HepG2 (cell line): ENCODE results near the gene TPBGL. TPM values are rescaled to one million over a fixed set of nuclear protein-coding genes. Genes with fewer than 3 reads are reported as not detected.

Experiments used
- ATAC-seq: fragments of 200-7000 bp; cut with Tn5 transposase; 3 replicates; pipeline ENCODE4 v1.9.1; 2020; ENCODE audit warnings: mild to moderate bottlenecking, moderate library complexity
- BruUV-seq: library from RNA; stranded (reverse); fragments of 400-500 nt; replicated peaks from 2 replicates; lab custom pipeline; 2021; lab: Mats Ljungman, UMichigan
- CTCF ChIA-PET: fragments of 300-600 bp; formaldehyde crosslinking; extraction: SDS; loops from one replicate; lab custom pipeline; 2021; ENCODE audit warnings: low total read pairs, inconsistent platforms, low intra/inter-chr PET ratio; lab: Yijun Ruan, JAX
- POLR2A ChIA-PET: fragments of 350-600 bp; sonication (Branson Sonifier 250); formaldehyde crosslinking; loops from one replicate; lab custom pipeline; 2020; ENCODE audit warnings: antibody characterized with exemption, inconsistent platforms; lab: Yijun Ruan, JAX
- DNase-seq: peaks from one replicate; pipeline ENCODE4 v3.0.0-alpha.2; 2015; ENCODE audit warnings: low spot score
- FAIRE-seq: peaks from 3 replicates; lab custom pipeline; 2011; peaks lifted over from hg19 to GRCh38; lab: Jason Lieb, UNC
- H2AFZ ChIP-seq: one replicate; pipeline ENCODE4 v1.6.1; 2011; ENCODE audit warnings: low read length, inconsistent platforms
- H3K27ac ChIP-seq: fragments of 300-600 bp; 3 replicates; pipeline ENCODE4 v1.8.0; 2011; ENCODE audit warnings: mixed run types, mild to moderate bottlenecking, mixed read lengths, low read length, inconsistent platforms; ENCODE audit not compliant: insufficient read depth; ENCODE audit errors: extremely low read length
- H3K27me3 ChIP-seq, 2 experiments: fragments of 200-600 bp in 1 of 2; 2 replicates in 1 of 2; 3 replicates in 1 of 2; pipeline versions ENCODE4 v1.6.0 to v1.8.0; 2011; ENCODE audit warnings: low read length in 2 of 2, mild to moderate bottlenecking in 2 of 2, moderate library complexity in 2 of 2, inconsistent platforms in 1 of 2; ENCODE audit not compliant: insufficient read depth in 2 of 2, control insufficient read depth in 1 of 2
- H3K36me3 ChIP-seq, 2 experiments: fragments of 200-600 bp in 1 of 2; replicated peaks in 1 of 2; 2 replicates in 1 of 2; 3 replicates in 1 of 2; pipeline versions ENCODE4 v1.5.1 to v1.8.0; 2011; ENCODE audit warnings: low read length in 2 of 2, inconsistent platforms in 1 of 2; ENCODE audit not compliant: insufficient read depth in 2 of 2, control insufficient read depth in 1 of 2
- H3K4me1 ChIP-seq: 2 replicates; pipeline ENCODE4 v1.5.1; 2012; ENCODE audit warnings: low read length, inconsistent platforms; ENCODE audit not compliant: insufficient read depth
- H3K4me2 ChIP-seq: 2 replicates; pipeline ENCODE4 v1.6.0; 2011; ENCODE audit warnings: low read depth, low read length, inconsistent platforms
- H3K4me3 ChIP-seq, 3 experiments: fragments of 200-600 bp in 1 of 3; sonication (generic), shearing (Covaris generic) in 1 of 3; replicated peaks in 1 of 3; 2 replicates each; pipeline ENCODE4 v1.5.1; 2011 to 2016; ENCODE audit warnings: low read length in 3 of 3, inconsistent platforms in 2 of 3, low read depth in 2 of 3, mild to moderate bottlenecking in 2 of 3, control low read depth in 1 of 3, mixed read lengths in 1 of 3; ENCODE audit not compliant: insufficient read depth in 1 of 3
- H3K79me2 ChIP-seq: one replicate; pipeline ENCODE4 v1.6.1; 2011; ENCODE audit warnings: low read length, inconsistent platforms; ENCODE audit not compliant: insufficient read depth
- H3K9ac ChIP-seq: 2 replicates; pipeline ENCODE4 v1.6.0; 2011; ENCODE audit warnings: mild to moderate bottlenecking, low read depth, low read length, inconsistent platforms; ENCODE audit not compliant: insufficient read depth
- H3K9me3 ChIP-seq: 2 replicates; pipeline ENCODE4 v1.5.1; 2012; ENCODE audit warnings: mild to moderate bottlenecking, low read length
- H4K20me1 ChIP-seq: 2 replicates; pipeline ENCODE4 v1.6.0; 2011; ENCODE audit warnings: inconsistent platforms, mild to moderate bottlenecking, low read length, moderate library complexity; ENCODE audit not compliant: insufficient read depth
- DPF2 ChIP-seq: sonication (generic); formaldehyde crosslinking; IDR thresholded peaks from 2 replicates; pipeline ENCODE4 v1.4.0; 2020; ENCODE audit warnings: mild to moderate bottlenecking, low read depth, missing genetic modification reagents, borderline replicate concordance
- FOXO1 ChIP-seq: sonication (generic); formaldehyde crosslinking; IDR thresholded peaks from 2 replicates; pipeline ENCODE4 v1.4.0; 2020; ENCODE audit warnings: missing genetic modification reagents
- HOXA9 ChIP-seq: sonication (generic); formaldehyde crosslinking; IDR thresholded peaks from 2 replicates; pipeline ENCODE4 v1.8.1; 2022; ENCODE audit warnings: missing genetic modification reagents, mild to moderate bottlenecking, moderate library complexity, borderline replicate concordance
- KAT8 ChIP-seq: IDR thresholded peaks from 2 replicates; pipeline ENCODE4 v1.6.1; 2016; ENCODE audit warnings: missing genetic modification reagents, missing compliant biosample characterization
- KMT2A ChIP-seq: sonication (generic); formaldehyde crosslinking; IDR thresholded peaks from 2 replicates; pipeline ENCODE4 v1.4.0; 2020; ENCODE audit warnings: missing genetic modification reagents
- MATR3 ChIP-seq: sonication (generic); formaldehyde crosslinking; IDR thresholded peaks from 2 replicates; pipeline ENCODE4 v1.4.0; 2020; ENCODE audit warnings: missing genetic modification reagents
- NCOA5 ChIP-seq: sonication (generic); formaldehyde crosslinking; IDR thresholded peaks from 2 replicates; pipeline ENCODE4 v1.4.0; 2020; ENCODE audit warnings: missing genetic modification reagents
- PAWR ChIP-seq: sonication (generic); formaldehyde crosslinking; IDR thresholded peaks from 2 replicates; pipeline ENCODE4 v1.4.0; 2020; ENCODE audit warnings: missing genetic modification reagents, mild to moderate bottlenecking, borderline replicate concordance
- PHF21A ChIP-seq: sonication (generic); formaldehyde crosslinking; IDR thresholded peaks from 2 replicates; pipeline ENCODE4 v1.5.0; 2020; ENCODE audit warnings: mild to moderate bottlenecking, missing genetic modification reagents
- RAD51 ChIP-seq: fragments of 450-650 bp; IDR thresholded peaks from 2 replicates; pipeline ENCODE4 v1.6.1; 2016; ENCODE audit warnings: borderline replicate concordance
- RCOR2 ChIP-seq: IDR thresholded peaks from 2 replicates; pipeline ENCODE4 v1.6.1; 2016; ENCODE audit warnings: missing biosample characterization, missing genetic modification reagents
- RXRB ChIP-seq: IDR thresholded peaks from 2 replicates; pipeline ENCODE4 v1.6.1; 2016; ENCODE audit warnings: borderline replicate concordance, missing genetic modification reagents, missing compliant biosample characterization
- TOPORS ChIP-seq: sonication (generic); formaldehyde crosslinking; IDR thresholded peaks from 2 replicates; pipeline ENCODE4 v1.8.0; 2023; ENCODE audit warnings: mild to moderate bottlenecking, missing genetic modification reagents
- TRIM24 ChIP-seq: sonication (generic); formaldehyde crosslinking; IDR thresholded peaks from 2 replicates; pipeline ENCODE4 v1.8.0; 2022; ENCODE audit warnings: mild to moderate bottlenecking, missing genetic modification reagents
- ZBTB21 ChIP-seq: sonication (generic); formaldehyde crosslinking; IDR thresholded peaks from 2 replicates; pipeline ENCODE4 v1.4.0; 2020; ENCODE audit warnings: missing genetic modification reagents
- ZBTB3 ChIP-seq: sonication (generic); formaldehyde crosslinking; IDR thresholded peaks from 2 replicates; pipeline ENCODE4 v1.4.0; 2020; ENCODE audit warnings: low read depth, mild to moderate bottlenecking, moderate library complexity, missing genetic modification reagents, borderline replicate concordance
- ZKSCAN8 ChIP-seq: IDR thresholded peaks from 2 replicates; pipeline ENCODE4 v1.6.1; 2016; ENCODE audit warnings: borderline replicate concordance, missing genetic modification reagents, missing compliant biosample characterization
- ZNF101 ChIP-seq: sonication (generic); formaldehyde crosslinking; IDR thresholded peaks from 2 replicates; pipeline ENCODE4 v1.4.0; 2020; ENCODE audit warnings: mild to moderate bottlenecking, low read depth, missing genetic modification reagents, borderline replicate concordance
- ZNF331 ChIP-seq: sonication (generic); formaldehyde crosslinking; IDR thresholded peaks from 2 replicates; pipeline ENCODE4 v1.4.0; 2020; ENCODE audit warnings: missing genetic modification reagents
- ZNF468 ChIP-seq: sonication (generic); formaldehyde crosslinking; IDR thresholded peaks from 2 replicates; pipeline ENCODE4 v1.8.0; 2022; ENCODE audit warnings: mild to moderate bottlenecking, moderate library complexity, missing genetic modification reagents
- ZNF556 ChIP-seq: sonication (generic); formaldehyde crosslinking; IDR thresholded peaks from 2 replicates; pipeline ENCODE4 v1.4.0; 2020; ENCODE audit warnings: mild to moderate bottlenecking, missing genetic modification reagents, borderline replicate concordance
- ZNF749 ChIP-seq: sonication (generic); formaldehyde crosslinking; IDR thresholded peaks from 2 replicates; pipeline ENCODE4 v1.8.0; 2022; ENCODE audit warnings: mild to moderate bottlenecking, missing genetic modification reagents, moderate library complexity, borderline replicate concordance
- WGBS: methylation state at CpG from one replicate; pipeline ENCODE4 v1.1.6; 2017; ENCODE audit warnings: low lambda C conversion rate; 5-methylcytosine and 5-hydroxymethylcytosine counted together
- in situ Hi-C: cut with HindIII; loops from 2 replicates; pipeline ENCODE4 v1.10.0; 2017; ENCODE audit warnings: low pct_unique_long_range_greater_than_20kb; ENCODE audit not compliant: extremely low pct_ligation_motif_present
- intact Hi-C: fragments of 100-400 bp; cut with micrococcal nuclease; formaldehyde crosslinking; loops from one replicate; pipeline ENCODE4 v1.10.0; 2022; ENCODE audit not compliant: unreplicated experiment
- polyA plus RNA-seq, 8 experiments: library from polyadenylated mRNA; depleted of rRNA in 3 of 8; stranded (reverse) in 7 of 8; unstranded in 1 of 8; fragments of >200 nt; fragmentation: Illumina TruSeq in 4 of 8; extraction: Trizol in 4 of 8; gene quantifications; 2 replicates each; pipeline versions ENCODE4 v1.2.1 to v1.2.3, GENCODE V29; 2011 to 2016; ENCODE audit warnings: low read depth in 4 of 8, missing spikeins in 1 of 8, mixed read lengths in 1 of 8; ENCODE audit not compliant: insufficient read depth in 1 of 8
- total RNA-seq, 5 experiments: library from RNA; depleted of rRNA; stranded (reverse); fragments of >200 nt; fragmentation: Illumina TruSeq; extraction: Trizol; gene quantifications; 2 replicates each; pipeline ENCODE4 v1.2.3, GENCODE V29; 2016; ENCODE audit warnings: low read depth in 1 of 5
- TF ChIP-seq, protein P1 (sequence below): sonication (generic); formaldehyde crosslinking; IDR thresholded peaks from 2 replicates; pipeline ENCODE4 v1.5.1; 2020; ENCODE audit warnings: missing genetic modification reagents, mild to moderate bottlenecking, borderline replicate concordance

Gene TPBGL
- total and polyA plus RNA-seq, 2 of the 13 experiments (the other 11 are each of a cell fraction or from before 2014, with no cell fraction given) = not detected

DNA sequence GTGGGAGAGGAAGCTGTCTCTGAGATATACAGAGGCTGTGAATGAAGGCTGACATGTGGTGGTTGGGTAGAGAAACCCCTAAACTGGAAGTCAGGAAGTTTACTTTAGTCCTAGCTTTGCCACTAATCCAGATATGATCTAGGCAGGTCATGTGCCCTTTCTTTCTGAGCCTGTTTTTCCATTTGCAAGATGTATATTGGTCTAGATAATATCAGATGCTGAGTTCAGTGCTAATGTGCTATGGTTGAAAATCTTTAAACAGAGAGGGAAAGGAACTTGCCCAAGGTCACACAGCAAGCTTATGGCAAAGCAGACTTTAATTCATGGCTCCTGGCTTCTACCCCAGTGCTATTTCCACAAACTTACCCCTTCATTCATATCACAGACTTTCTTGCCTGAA is 25.7 kb upstream of the TPBGL start:
- no peak for DNase-seq
- CTCF ChIA-PET = interaction anchor here (0.7 to 1.9 kb wide), 5 partner anchors 21 to 74 kb away, joined by 3 to 6 read pairs (median 6); no protein-coding TSS in a partner anchor

DNA sequence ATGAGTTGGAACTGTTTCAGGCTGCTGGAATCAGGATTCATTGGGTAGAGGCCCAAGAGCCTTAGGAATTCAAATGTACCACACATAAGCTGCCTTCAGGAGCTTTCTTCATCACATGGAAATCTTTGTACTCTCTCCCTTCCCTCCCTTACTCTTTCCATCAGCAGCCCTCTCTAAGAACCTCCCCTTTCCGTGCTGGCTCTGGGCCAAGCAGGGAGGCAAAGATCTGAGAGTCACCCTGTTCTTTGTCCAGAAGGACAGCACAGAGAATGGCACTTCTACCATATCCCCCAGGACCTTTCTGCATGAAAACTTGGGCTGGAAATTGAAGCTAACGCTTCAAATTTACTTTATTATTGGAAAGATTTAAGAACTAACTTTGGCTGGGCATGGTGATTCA is 20.7 kb upstream of the TPBGL start:
- CTCF ChIA-PET = no interaction called here

More for the DNA sequence above, 25.7 kb upstream of the TPBGL start:
- BruUV-seq = no TSS peak
- Histone ChIP-seq H3K4me2 (no peak overlapping the region), H3K9me3 (no peaks in the 10 kb centered on the region), H3K9ac (no peak overlapping the region), H4K20me1 (no peaks in the 10 kb centered on the region), H3K79me2 (no peaks in the 10 kb centered on the region), H3K27ac (no peak overlapping the region), H3K27me3 (0 out of 5 replicates have a peak, but pooled peaks cover 0 to 3% of the 10 kb centered on the region in 2 experiments), H3K36me3 (no peaks in the 10 kb centered on the region), H3K4me1 (no peaks in the 10 kb centered on the region), H3K4me3 (no peak overlapping the region), H2AFZ (no peak overlapping the region)
- ATAC-seq = no peak
- intact Hi-C loops = loop anchor here (1.0 kb wide), 1 partner anchor 18 kb away; no protein-coding TSS in a partner anchor
- TF ChIP-seq KAT8 (CRISPR knock-in tag) (no peak), TRIM24 (CRISPR knock-in tag) (no peak), ZBTB21 (CRISPR knock-in tag) (no peak), PAWR (CRISPR knock-in tag) (no peak), PHF21A (no peak), ZNF331 (CRISPR knock-in tag) (no peak), NCOA5 (no peak), RAD51 (no peak), RXRB (CRISPR knock-in tag) (no peak)
- TF ChIP-seq, protein P1, sequence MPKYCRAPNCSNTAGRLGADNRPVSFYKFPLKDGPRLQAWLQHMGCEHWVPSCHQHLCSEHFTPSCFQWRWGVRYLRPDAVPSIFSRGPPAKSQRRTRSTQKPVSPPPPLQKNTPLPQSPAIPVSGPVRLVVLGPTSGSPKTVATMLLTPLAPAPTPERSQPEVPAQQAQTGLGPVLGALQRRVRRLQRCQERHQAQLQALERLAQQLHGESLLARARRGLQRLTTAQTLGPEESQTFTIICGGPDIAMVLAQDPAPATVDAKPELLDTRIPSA (CRISPR knock-in tag) = no peak
- in situ Hi-C loops = loop anchor here (5.0 kb wide), 1 partner anchor 32 kb away; no protein-coding TSS in a partner anchor
- FAIRE-seq = no peak
- POLR2A ChIA-PET = interaction anchor here (1.1 kb wide), 3 partner anchors 9 to 55 kb away, joined by 3 to 5 read pairs (median 4); no protein-coding TSS in a partner anchor

More for the DNA sequence above, 20.7 kb upstream of the TPBGL start:
- Histone ChIP-seq H3K9ac (no peak overlapping the region), H3K79me2 (no peaks in the 10 kb centered on the region), H3K4me2 (no peak overlapping the region), H3K36me3 (no peaks in the 10 kb centered on the region), H3K27me3 (peaks cover 1 to 6% of the 10 kb centered on the region in 2 experiments; a peak in 4 of 5 replicates), H3K4me3 (no peak overlapping the region), H2AFZ (no peak overlapping the region), H3K4me1 (no peaks in the 10 kb centered on the region), H3K27ac (no peak overlapping the region), H4K20me1 (no peaks in the 10 kb centered on the region), H3K9me3 (no peaks in the 10 kb centered on the region)
- FAIRE-seq (no peak), ATAC-seq (no peak), DNase-seq (no peak)
- TF ChIP-seq FOXO1 (CRISPR knock-in tag) (no peak), ZKSCAN8 (CRISPR knock-in tag) (no peak), ZNF749 (no peak), HOXA9 (no peak), ZNF468 (CRISPR knock-in tag) (no peak), RCOR2 (CRISPR knock-in tag) (no peak), ZBTB3 (no peak), MATR3 (no peak), DPF2 (CRISPR knock-in tag) (no peak), ZNF101 (CRISPR knock-in tag) (no peak), TOPORS (CRISPR knock-in tag) (no peak), ZNF556 (CRISPR knock-in tag) (no peak), KMT2A (CRISPR knock-in tag) (no peak)
- BruUV-seq = no TSS peak
- in situ Hi-C loops (no loop called here), intact Hi-C loops (no loop called here)
- WGBS = 3% methylated on average over 2 of the region's 2 CpGs
- POLR2A ChIA-PET = interaction anchor here (1.2 kb wide), 1 partner anchor 15 kb away, joined by 3 read pairs; no protein-coding TSS in a partner anchor
